HTERT RPE-1 (cell line): ENCODE results near the gene KCNE4.

Experiments used
- in situ Hi-C: fragments of 300-500 bp; cut with MboI; formaldehyde crosslinking; loops from 4 replicates; pipeline ENCODE4 v1.14.3; 2020; ENCODE audit warnings: low sequenced_read_pairs

The KCNE4 gene

GRCh38 chr2:223083402-223084070 lies 31.5 kb downstream of the KCNE4 start:
- in situ Hi-C loops: no loop called here

DNA sequence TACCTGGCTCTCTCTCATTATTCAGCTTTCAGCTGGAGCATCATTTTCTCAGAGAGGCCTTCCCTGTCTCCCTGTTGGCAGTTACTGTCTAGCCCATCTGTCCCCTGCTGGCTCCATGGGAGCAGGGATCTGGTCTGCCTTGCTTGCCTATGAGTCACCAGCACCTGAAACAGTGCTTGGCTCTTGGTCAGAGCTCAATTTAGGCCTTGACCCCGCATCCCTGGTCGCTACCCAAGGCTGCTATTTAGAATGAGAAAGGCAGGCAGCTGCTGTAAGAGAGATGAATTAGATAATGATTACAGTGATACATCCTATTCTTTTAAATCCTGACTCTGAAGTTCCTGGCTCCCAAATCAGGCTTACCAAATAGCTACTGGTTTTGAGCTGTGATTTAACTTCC lies 32.9 kb downstream of the KCNE4 start:
- in situ Hi-C loops: no loop called here

GRCh38 chr2:223086370-223086981 lies 34.5 kb downstream of the KCNE4 start:
- in situ Hi-C loops: no loop called here

DNA sequence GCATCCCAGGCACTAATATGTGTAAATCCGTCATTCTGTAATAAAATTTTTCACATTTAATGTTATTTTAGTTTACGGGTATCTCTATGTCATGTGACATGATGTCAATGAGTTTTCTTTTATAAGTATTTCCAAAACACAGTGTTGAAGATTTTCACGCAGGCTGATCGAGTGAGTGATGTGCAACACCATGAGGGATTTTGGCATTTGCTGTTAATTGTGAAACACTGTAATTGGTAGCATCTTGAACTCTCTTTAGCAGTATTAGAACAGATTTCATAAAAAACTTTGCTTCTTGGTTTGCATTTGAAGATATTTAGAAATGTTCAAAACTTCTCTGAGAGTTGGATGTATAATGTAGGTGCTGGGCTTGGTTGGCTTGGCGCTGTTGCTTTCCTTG lies 35.5 kb downstream of the KCNE4 start:
- in situ Hi-C loops: no loop called here

- in situ Hi-C loops: no loop called here
Measured at GRCh38 chr2:223088866-223089265, 36.9 kb downstream of the KCNE4 start.

- in situ Hi-C loops: no loop called here
Measured at GRCh38 chr2:223090039-223090438, 38.0 kb downstream of the KCNE4 start.

- in situ Hi-C loops: no loop called here
Measured at GRCh38 chr2:223090540-223091235, 38.7 kb downstream of the KCNE4 start.

DNA sequence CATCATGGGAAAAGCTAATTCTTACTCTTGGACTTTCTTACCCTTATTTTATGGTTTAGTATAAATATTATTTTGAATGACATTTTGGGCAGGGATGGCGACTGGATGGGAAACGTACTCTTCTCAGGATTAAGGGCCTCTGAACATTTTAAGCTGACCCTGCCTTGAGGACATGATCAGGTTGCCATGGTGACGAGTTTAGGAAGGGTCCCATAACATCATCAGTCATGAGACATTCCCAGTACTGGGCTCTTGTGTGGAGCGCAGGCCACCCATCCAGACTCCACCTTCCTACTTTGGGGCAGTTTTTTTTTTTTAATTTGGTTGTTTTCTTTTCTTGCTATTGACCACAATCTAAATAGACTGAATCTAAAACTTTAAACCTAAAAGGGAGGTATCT lies 40.7 kb downstream of the KCNE4 start:
- in situ Hi-C loops: no loop called here

DNA sequence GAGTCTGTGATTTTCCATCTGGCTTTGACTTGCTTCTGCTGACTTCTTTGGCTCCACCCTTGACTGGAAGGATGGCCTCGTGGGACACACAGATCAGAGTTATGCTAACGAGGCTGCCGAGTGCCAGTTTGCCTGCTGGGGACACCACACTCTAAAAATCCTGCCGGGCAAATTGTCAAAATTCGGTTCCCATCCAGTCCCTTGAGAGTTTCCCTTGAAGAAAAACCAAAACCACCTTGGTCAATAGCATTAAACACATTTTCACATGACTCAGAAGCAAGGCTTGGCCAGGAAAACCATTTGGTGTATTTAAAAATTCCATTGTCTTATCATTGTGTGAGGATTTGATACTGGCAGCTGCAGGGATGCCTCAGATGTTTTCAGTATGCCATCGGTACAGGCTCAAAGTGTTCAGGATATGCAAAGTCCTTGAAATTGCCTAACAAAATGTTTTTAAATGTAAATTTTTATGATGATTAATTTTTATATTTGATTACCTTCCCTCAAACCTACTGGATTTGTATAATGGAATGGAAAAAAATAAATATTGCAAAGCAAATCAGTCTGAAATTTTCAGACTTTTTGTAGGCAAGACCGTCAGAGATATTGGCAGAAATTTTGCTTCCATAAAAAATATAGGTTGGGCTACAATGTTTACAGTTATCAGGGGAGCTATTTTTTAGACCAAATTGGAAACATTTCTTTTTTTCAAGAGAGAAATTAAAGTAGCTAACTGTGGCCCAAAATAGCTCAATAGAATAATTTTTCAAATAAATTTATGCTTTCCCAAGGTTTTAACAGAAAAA lies 41.6 kb downstream of the KCNE4 start:
- in situ Hi-C loops: no loop called here

GRCh38 chr2:223095207-223095606 lies 43.2 kb downstream of the KCNE4 start:
- in situ Hi-C loops: no loop called here

- in situ Hi-C loops: no loop called here
Measured at GRCh38 chr2:223096235-223096970, 44.4 kb downstream of the KCNE4 start.

- in situ Hi-C loops: no loop called here
Measured at GRCh38 chr2:223097888-223098383, 45.9 kb downstream of the KCNE4 start.

DNA sequence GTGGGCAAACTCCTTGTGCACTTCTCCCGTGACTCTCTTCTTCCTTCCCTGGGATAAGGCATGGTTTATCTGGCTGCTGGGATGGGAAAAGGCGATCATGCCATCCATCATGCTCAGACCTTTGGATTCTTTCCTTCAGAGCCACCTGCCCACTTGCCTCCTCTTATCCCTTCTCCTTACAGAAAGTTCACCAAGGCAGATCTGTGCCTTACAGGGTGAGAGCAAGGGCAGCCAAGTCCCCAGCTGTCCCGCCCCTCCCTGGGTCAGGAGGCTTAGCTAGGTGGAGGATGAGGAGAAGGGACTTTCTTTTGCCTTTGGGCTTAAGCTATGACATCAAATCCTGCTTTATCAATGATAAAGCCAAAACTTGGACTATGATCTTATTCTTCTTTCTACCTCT lies 47.6 kb downstream of the KCNE4 start:
- in situ Hi-C loops: no loop called here

DNA sequence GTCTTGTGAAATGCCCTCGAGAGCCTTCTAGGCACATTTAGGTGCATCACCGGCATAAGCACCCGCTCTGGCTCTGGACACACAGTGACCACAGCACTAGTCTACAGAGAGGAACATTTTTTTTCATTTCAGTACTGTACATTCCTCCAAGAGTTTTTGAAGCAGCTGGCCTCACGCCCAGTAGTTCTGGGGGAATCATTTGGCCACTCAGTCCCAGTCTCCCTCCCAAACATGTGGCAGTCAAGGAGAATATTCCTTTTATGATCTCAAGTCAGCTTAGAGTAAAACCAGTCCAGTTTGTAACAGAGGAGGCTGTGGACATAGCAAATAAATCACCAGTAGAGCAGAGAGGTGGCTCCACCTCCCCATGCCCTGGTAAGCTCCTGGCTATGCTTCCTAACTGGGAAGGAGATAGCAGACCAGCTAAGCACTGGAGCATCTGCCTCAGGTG lies 48.1 kb downstream of the KCNE4 start:
- in situ Hi-C loops: no loop called here

- in situ Hi-C loops: no loop called here
Measured at GRCh38 chr2:223101340-223102039, 49.5 kb downstream of the KCNE4 start.

DNA sequence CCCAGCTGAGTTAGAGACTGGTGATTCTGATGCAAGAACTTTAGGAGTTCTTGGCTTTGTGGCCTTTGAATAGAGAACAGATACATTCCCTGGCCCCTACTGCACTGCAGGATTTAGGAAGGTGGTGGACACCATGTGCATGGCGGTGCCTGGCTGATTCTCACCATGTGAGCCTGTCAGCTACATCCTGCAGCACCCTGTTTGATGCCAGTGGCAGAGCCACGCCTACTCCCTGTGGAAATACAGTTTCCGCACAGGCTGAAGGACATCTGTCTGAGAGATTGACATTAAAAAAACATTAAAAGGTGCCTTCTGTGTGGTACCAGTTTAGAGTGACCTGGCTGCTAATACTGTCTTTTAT lies 50.0 kb downstream of the KCNE4 start:
- in situ Hi-C loops: no loop called here

DNA sequence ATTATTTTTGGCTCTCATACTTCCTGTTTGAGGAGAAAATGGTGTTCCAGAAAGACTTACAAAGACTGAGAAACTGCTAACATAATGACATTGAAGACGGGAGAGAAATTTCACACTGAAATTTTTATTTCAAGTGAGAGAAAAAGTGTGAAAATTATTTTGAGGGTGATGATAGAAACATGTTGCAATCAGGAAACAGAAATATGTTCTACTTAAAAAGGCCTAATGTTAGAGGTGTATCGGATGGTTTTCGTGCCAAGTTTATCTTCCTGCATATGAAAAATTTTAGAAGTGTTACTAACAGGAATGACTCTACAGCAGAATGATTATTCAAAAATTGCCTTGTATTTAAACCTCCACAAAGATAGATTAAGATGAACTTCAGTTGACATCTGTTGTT lies 50.5 kb downstream of the KCNE4 start:
- in situ Hi-C loops: no loop called here

GRCh38 chr2:223104336-223105132 lies 52.5 kb downstream of the KCNE4 start:
- in situ Hi-C loops: no loop called here
